Adipocyte (in vitro differentiated cells): ENCODE data around the gene APOL4.

Experiments
- DNase-seq: peaks from one replicate; pipeline ENCODE4 v3.0.0-alpha.2; 2015; ENCODE audit warnings: low read depth
- H3K27me3 ChIP-seq: replicated peaks from 2 replicates; pipeline ENCODE4 v1.7.0; 2013; ENCODE audit warnings: mild to moderate bottlenecking, low read length, moderate library complexity; ENCODE audit not compliant: control insufficient read depth, insufficient read depth
- H3K36me3 ChIP-seq: 2 replicates; pipeline ENCODE4 v1.7.0; 2013; ENCODE audit warnings: low read length, mild to moderate bottlenecking, moderate library complexity; ENCODE audit not compliant: control insufficient read depth, insufficient read depth, severe bottlenecking
- H3K4me1 ChIP-seq: 2 replicates; pipeline ENCODE4 v1.7.0; 2013; ENCODE audit warnings: mild to moderate bottlenecking, low read length, moderate library complexity; ENCODE audit not compliant: control insufficient read depth, insufficient read depth
- H3K4me3 ChIP-seq: 2 replicates; pipeline ENCODE4 v1.7.0; 2013; ENCODE audit warnings: mild to moderate bottlenecking, low read length, moderate library complexity
- H3K9ac ChIP-seq: 2 replicates; pipeline ENCODE4 v1.7.0; 2013; ENCODE audit warnings: mild to moderate bottlenecking, low read length, moderate library complexity
- H3K9me3 ChIP-seq: 2 replicates; pipeline ENCODE4 v1.7.0; 2013; ENCODE audit warnings: mild to moderate bottlenecking, low read length, moderate library complexity; ENCODE audit not compliant: control insufficient read depth

Gene APOL4

DNA sequence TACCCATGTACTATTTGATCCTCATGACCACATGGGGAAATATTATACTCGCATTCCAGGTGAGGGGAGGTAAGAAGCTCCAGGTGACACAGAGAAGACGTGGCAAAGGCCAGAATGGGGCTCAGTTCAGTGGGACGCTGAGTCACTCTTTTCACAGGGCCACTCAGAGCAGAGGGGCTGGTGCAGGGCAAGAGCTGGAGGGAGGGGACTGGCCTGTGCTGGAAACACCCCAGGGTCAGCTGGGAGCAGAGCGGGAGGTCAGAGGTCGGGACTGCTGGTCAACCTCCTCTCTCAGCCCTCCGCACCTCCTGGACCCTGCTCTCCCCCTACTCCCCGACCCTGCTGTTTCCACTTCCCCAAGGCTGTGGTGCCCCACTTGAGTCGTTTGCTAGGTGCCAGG, 53.2 kb downstream of the APOL4 start:
- peaks cover 74% of the 10 kb centered on the region for H3K4me1 ChIP-seq
- H3K4me3 ChIP-seq = no peak overlapping the region
- H3K9me3 ChIP-seq = peaks cover 4% of the 10 kb centered on the region
- H3K9ac ChIP-seq = peak overlapping the region; percentile 63
- DNase-seq = no peak
- no peaks in the 10 kb centered on the region for H3K27me3 ChIP-seq
- peaks cover 23% of the 10 kb centered on the region for H3K36me3 ChIP-seq

- Histone ChIP-seq H3K9ac (peak overlapping the region; percentile 36), H3K4me3 (no peak overlapping the region), H3K36me3 (peaks cover 33% of the 10 kb centered on the region), H3K4me1 (peaks cover 75% of the 10 kb centered on the region), H3K27me3 (no peaks in the 10 kb centered on the region), H3K9me3 (peaks cover 4% of the 10 kb centered on the region)
- DNase-seq = no peak
Observed at GRCh38 chr22:36147196-36147791, 54.3 kb downstream of the APOL4 start.

- DNase-seq = no peak
- Histone ChIP-seq H3K4me3 (no peak overlapping the region), H3K36me3 (peaks cover 47% of the 10 kb centered on the region), H3K4me1 (peaks cover 62% of the 10 kb centered on the region), H3K9ac (peak overlapping the region; percentile 68), H3K27me3 (no peaks in the 10 kb centered on the region), H3K9me3 (no peaks in the 10 kb centered on the region)
Observed at GRCh38 chr22:36145881-36146280, 55.7 kb downstream of the APOL4 start.

DNA sequence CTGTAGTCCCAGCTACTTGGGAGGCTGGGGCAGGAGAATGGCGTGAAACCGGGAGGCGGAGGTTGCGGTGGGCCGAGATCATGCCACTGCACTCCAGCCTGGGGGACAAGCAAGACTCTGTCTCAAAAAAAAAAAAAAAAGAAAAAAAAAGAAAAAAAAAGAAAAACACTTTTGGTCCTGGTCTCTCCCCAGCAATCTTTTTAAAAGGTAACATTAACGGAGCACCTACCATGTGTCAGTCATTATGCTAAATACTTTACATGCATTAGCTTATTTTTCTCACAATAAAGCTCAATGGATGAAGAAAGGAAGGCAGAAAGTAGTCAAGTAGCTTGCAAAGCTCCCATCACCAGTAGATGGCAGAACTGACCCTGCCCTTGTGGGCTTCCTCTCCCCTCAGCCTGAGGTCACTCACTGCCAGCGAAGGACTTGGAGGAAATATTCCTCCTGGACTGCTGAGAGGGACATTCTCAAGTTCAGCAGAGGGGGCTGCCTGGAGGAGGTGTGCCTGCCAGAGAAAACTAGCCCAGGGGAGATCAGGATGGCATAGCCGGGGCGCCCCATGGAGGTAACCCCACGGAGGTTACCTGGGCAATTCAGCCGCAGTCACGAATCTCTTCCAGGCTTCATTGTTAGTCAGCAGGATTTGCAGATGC, 56.6 kb downstream of the APOL4 start:
- Histone ChIP-seq H3K4me3 (no peak overlapping the region), H3K9me3 (no peaks in the 10 kb centered on the region), H3K4me1 (peaks cover 54% of the 10 kb centered on the region), H3K27me3 (no peaks in the 10 kb centered on the region), H3K9ac (peak overlapping the region; percentile 68), H3K36me3 (peaks cover 54% of the 10 kb centered on the region)
- peak; percentile 86 for DNase-seq

DNA sequence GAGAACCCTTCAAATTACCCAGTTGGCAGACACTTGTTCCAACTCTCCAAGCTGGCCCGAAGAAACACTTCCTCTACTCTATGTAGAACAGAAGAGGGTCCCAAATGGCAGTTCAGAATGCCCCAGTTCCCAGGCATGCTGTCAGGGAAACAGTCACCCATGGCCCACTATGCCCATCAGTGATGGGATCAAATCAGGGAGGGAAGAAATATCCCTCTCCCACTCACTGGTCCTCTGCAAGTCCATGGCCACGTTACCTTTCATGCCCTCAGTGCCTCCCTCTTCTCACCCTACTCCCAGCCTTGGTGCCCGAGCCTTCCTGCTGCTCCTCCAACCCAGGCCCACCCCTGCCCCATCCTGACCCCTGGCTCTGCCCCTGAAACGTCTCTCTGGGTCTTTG, 57.7 kb downstream of the APOL4 start:
- H3K4me3 ChIP-seq = no peak overlapping the region
- peaks cover 43% of the 10 kb centered on the region for H3K4me1 ChIP-seq

GRCh38 chr22:36143066-36143815, 58.4 kb downstream of the APOL4 start:
- H3K9ac ChIP-seq = no peak overlapping the region
- no peaks in the 10 kb centered on the region for H3K9me3 ChIP-seq
- no peaks in the 10 kb centered on the region for H3K27me3 ChIP-seq
- H3K4me3 ChIP-seq = no peak overlapping the region
- peaks cover 36% of the 10 kb centered on the region for H3K4me1 ChIP-seq
- H3K36me3 ChIP-seq = peaks cover 44% of the 10 kb centered on the region
- no peak for DNase-seq

More for the DNA sequence above, 57.7 kb downstream of the APOL4 start:
- no peaks in the 10 kb centered on the region for H3K27me3 ChIP-seq
- no peak for DNase-seq
- H3K9ac ChIP-seq = no peak overlapping the region
- peaks cover 52% of the 10 kb centered on the region for H3K36me3 ChIP-seq
- no peaks in the 10 kb centered on the region for H3K9me3 ChIP-seq

DNA sequence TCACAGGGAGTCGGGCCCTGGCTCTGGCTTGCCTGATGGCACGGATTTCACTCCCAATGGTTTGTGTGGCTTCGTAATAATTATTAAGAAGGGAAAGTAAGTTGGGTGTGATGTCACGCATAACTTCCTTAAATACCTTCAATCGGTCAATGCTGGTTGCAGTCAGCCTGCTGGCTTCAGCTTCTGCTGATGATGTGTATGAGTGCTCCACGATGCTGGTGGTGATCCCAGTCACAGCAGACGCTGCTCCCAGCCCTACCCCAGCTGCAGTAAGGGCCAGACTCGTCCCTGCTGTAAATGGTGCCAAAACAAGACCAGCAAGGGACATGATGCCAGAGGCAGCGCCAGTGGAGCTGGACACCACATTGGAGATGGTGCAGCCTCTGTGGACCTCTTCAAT, 60.1 kb downstream of the APOL4 start:
- Histone ChIP-seq H3K27me3 (no peaks in the 10 kb centered on the region), H3K4me3 (no peak overlapping the region), H3K36me3 (peaks cover 39% of the 10 kb centered on the region), H3K4me1 (peaks cover 28% of the 10 kb centered on the region), H3K9me3 (no peaks in the 10 kb centered on the region), H3K9ac (no peak overlapping the region)
- no peak for DNase-seq
